Measurements from ENCODE around the gene SLC17A2. TPM values are rescaled to one million over a fixed set of nuclear protein-coding genes. Genes with fewer than 3 reads are reported as not detected.
"Not testable (repeated sequence)": the region's sequence is repeated elsewhere in the genome, so short reads cannot be mapped to it uniquely, and the experiment has no call there.

SLC17A2 gene
- total RNA-seq, 1 donor from 2014 or later: not detected

DNA sequence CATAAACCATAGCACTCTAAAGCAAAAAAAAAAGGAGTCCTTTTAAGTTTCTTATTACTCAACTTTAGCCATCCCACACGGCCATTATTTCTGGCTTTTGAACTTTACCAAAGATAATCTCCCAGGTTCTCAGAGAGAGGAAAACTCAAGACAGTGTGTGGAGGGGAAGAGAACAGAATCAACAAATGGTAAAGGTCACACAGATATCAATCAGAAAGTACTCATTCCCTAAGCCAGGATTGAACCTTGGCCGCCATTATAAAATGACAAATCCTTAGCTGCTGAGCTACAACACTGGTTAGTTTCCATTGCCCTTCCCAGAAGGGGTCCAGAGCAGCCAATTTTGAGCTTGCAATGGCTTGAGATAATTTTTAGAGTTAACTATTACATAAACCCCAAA lies 22.0 kb upstream of the SLC17A2 start:
- intact Hi-C loops (cut with micrococcal nuclease): no loop called here

- intact Hi-C loops (cut with micrococcal nuclease): no loop called here
Observed at GRCh38 chr6:25951296-25952032, 21.0 kb upstream of the SLC17A2 start.

GRCh38 chr6:25950297-25950696 lies 19.8 kb upstream of the SLC17A2 start:
- intact Hi-C loops (cut with micrococcal nuclease): no loop called here

DNA sequence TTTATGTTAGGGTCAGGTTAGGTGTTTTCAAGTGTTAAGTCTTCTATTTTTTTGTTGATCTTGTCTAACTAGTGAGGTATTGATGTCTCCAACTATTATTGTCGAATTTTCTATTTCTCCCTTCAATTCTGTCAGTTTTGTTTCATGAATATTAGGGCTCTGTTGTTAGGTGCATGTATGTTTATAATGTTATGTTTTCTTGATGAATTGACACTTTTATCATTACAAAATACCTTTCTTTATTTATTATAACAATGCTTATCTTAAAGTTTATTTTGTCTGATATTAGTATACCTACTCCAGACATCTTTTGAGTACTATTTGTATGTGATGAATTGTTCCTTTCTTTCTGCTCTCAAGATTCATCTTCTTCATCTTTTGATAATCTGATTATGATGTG lies 19.2 kb upstream of the SLC17A2 start:
- intact Hi-C loops (cut with micrococcal nuclease): no loop called here

GRCh38 chr6:25947492-25947891 lies 17.0 kb upstream of the SLC17A2 start:
- intact Hi-C loops (cut with micrococcal nuclease): not testable (repeated sequence)

DNA sequence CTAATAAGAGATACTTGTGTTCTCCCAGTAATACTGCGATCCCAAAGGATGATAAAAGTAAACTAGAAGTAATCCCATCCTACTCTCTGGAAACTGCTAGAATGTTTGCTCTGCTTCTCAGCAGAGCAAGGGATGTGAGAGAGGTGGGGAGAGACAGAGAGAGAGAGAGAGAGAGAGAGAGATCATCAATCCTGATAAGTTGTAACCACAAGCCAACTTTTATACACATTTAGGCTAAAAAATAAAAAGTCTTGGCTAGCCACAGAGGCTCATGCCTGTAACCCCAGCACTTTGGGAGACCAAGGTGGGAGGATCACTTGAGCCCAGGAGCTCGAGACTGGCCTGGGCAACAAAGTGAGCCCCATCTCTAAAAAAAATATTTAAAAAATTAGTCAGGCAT lies 16.1 kb upstream of the SLC17A2 start:
- intact Hi-C loops (cut with micrococcal nuclease): no loop called here

GRCh38 chr6:25945738-25946137 lies 15.2 kb upstream of the SLC17A2 start:
- intact Hi-C loops (cut with micrococcal nuclease): loop anchor here (1.0 to 2.0 kb wide), 4 partner anchors 17 to 389 kb away; partner anchors contain the start of gene TRIM38

DNA sequence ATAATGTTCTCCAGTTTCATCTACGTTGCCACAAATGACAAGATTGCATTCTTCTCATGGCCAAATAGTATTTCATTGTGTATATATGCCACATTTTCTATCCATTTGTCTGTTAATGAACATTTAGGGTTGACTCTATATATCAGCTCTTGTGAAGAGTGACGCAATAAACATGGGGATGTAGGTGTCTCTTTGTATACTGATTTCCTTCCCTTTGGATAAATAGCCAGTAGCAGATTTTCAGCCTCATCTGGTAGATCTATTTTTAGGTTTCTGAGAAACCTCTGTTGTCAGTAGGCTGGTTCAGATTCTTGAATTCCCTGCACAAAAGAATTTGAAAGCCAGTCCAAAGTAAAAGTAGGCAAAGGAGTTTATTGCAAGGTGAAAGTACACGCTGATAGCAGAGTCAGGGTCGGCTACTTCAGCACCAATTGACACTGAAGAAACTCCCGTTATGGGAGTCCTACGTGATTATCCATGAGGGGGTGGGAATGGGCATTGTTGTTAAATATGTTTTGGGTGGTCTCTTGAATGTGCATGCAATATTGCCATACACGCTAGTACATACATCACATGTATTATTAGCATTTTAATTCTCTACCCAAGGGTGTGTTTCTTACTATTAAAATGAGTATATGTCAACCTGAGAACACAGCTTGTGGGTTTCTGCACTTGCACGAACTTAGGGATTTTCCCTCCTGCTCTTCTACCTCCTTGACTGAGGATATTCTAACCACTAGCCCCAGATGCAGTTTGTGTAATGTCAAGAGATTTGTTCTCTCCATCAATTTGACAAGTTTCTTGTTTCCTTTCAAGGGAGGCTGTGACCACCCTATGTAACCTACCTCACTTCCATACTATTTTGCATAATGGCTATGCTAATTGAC lies 14.4 kb upstream of the SLC17A2 start:
- intact Hi-C loops (cut with micrococcal nuclease): loop anchor here (1.0 to 5.0 kb wide), 5 partner anchors 17 to 388 kb away; partner anchors contain the start of gene TRIM38

DNA sequence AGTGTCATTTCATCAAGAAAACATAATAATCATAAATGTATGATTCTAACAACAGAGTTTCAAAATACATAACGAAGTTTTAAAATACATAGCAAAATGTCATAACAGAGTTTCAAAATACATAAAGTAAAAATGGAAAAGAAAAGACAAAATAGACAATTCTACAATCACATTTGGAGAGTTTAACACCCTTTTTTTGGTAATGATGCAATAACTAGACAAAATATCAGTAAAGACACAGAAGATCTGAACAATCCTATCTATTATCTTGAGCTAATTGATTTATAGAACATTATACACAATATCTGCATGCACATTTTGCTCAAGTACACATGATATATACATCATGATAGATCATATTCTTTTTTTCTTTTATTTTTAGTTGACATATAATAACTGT lies 13.4 kb upstream of the SLC17A2 start:
- intact Hi-C loops (cut with micrococcal nuclease): loop anchor here (2.0 to 5.0 kb wide), 5 partner anchors 17 to 721 kb away; no protein-coding TSS in a partner anchor

GRCh38 chr6:25942561-25943147 lies 12.2 kb upstream of the SLC17A2 start:
- intact Hi-C loops (cut with micrococcal nuclease): loop anchor here (1.0 to 5.0 kb wide), 7 partner anchors 60 to 720 kb away; no protein-coding TSS in a partner anchor

DNA sequence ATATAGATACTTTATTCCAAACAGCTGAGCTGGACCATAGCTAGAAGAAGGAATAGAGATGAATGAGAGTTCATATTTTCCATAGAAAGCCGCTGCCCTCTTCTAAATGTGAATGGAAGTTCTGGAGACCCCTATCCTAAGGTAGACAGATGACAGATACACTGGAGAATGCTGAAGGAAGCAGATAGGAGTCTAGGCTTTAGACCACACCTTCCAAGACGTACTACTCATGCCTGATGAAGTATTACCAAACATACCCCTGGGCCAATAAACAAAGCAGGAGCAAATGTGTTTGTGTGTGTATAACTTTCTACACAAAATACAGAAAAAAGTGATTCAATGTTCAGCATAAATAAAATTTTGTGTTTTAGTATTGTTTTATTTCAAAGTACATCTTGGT lies 9.1 kb upstream of the SLC17A2 start:
- intact Hi-C loops (cut with micrococcal nuclease): no loop called here

GRCh38 chr6:25935953-25936352 lies 5.5 kb upstream of the SLC17A2 start:
- intact Hi-C loops (cut with micrococcal nuclease): no loop called here

DNA sequence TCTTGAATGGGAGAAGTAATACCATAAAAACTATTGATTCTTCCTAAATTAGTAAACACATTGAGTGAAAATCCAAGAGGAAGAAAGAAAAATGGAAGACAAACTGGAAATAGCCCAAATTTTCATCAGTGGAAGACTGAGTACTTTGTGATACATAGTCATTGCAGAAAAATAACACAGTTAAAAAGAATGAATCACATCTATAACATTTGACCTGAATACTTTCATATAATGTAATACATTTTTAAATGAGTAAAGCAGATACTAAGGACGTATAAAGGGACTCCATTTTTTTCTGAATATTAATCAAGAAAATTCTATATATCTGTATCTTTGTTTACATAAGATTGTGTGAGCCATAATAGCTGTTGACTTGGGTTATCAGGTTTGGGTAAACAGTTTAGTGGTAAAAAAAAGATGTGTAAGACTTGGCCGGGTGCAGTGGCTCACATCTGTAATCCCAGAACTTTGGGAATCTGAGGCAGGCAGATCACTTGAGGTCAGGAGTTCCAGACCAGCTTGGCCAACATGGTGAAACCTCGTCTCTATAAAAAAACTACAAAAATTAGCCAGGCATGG lies 4.3 kb upstream of the SLC17A2 start:
- intact Hi-C loops (cut with micrococcal nuclease): no loop called here

DNA sequence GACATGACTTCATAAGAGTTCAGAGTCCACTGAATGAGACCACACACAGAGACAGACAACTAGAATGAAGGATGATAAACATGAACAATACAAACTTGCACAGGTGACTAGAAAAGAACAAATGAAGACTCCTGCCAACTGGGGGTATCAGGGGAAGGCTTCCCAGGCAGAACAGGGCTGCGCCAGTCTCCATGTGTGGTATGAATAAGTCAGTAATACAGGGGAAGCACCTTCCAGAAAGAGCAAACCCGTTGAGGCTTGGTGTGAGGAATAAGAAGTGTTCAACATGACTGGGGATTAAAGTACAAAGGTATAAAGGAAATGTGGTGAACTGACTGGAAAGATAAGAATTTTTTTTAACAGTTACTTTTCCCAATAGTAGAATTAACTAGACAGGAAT lies 3.7 kb upstream of the SLC17A2 start:
- intact Hi-C loops (cut with micrococcal nuclease): no loop called here

DNA sequence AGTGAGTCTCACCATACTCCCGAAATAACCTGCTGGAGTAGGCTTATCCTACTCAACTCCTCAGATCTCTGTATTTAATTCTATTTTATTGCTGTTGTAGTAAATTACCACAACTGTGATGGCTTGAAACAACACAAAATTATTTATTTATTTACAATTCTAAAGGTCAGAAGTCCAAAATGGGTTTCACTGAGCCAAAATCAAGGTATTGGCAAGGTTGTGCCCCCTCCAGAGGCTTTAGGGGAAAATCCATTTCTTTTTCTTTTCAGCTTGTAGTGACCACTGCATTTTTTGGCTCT lies 869 bp upstream of the SLC17A2 start:
- intact Hi-C loops (cut with micrococcal nuclease): no loop called here

- intact Hi-C loops (cut with micrococcal nuclease): not testable (repeated sequence)
Observed at GRCh38 chr6:25929785-25930184, 706 bp downstream of the SLC17A2 start.

- intact Hi-C loops (cut with micrococcal nuclease): no loop called here
Observed at GRCh38 chr6:25928562-25929324, 1.7 kb downstream of the SLC17A2 start.

DNA sequence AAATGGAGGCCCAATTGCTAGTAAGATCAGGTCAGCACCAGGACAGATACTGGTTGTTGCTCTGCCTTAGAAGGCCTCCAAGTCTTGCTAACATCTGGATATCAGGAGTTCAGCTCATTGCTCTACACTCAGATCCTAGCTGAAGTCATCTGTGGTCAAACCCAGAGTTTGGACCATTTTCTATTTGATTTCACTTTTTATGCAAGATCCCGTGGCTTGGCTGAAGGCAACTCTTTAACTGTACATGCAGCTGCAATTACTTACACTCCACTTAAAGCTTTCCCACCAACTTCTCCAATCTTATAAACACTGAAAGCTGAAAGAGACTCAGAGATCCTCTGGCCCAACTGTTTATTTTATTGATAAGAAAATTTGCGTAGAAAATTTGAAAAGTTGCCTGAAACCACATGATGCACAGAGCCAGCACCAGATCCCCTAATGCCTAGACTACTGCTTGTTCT lies 2.7 kb downstream of the SLC17A2 start:
- intact Hi-C loops (cut with micrococcal nuclease): loop anchor here (2.0 kb wide), 1 partner anchor 17 kb away; no protein-coding TSS in a partner anchor

DNA sequence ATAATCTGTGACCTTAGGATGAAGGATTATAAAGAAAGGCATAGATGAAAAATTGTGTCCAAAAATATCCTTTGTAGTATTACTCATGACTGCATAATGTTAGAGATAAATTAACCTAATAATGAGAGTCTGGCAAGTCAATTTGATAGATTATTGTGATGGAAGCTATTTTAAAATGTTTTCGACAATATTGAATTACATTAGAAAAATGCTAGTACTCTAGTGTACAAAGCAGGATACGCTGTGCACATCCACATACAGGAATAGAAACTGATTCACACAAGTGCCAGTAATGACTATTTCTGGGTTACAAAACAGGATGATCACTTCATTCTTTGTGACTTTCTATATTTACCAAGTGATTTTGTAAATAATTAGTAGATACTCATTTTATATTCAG lies 3.3 kb downstream of the SLC17A2 start:
- intact Hi-C loops (cut with micrococcal nuclease): loop anchor here (2.0 kb wide), 1 partner anchor 18 kb away; no protein-coding TSS in a partner anchor

- intact Hi-C loops (cut with micrococcal nuclease): loop anchor here (2.0 kb wide), 1 partner anchor 19 kb away; no protein-coding TSS in a partner anchor
Observed at GRCh38 chr6:25925876-25926275, 4.6 kb downstream of the SLC17A2 start.

DNA sequence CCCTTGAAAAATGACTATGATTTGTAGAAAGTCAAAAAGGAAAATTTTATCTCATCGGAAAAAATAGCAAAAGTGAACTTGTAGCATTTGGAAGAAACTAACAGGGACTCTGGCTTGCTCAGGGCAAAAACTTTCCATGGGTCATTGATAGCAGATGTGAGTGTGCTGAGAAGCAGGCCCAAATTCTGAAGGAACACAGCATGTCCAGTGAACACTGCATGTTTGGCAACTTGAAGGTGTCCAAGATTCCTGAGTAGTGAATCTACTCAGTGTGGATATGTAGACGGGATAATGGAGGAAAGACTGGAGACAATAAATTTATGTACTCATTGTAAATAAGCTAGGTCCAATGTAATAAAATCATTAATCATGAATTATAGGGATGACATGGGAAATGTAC lies 8.2 kb downstream of the SLC17A2 start:
- intact Hi-C loops (cut with micrococcal nuclease): no loop called here

All from T-helper 1 cell treated with Interleukin-12 subunit alpha and Interleukin-12 subunit beta and Interleukin-4 antibody, amounts not matched to agents 30 ng/mL and 1 ng/mL, for 36 hours (primary cell).